GM19035 (cell line): Measurements from ENCODE around the gene PITX1.

Experiments
- ATAC-seq: cut with Tn5 transposase; IDR thresholded peaks from one replicate; pipeline ENCODE4 v1.9.1; 2021; ENCODE audit not compliant: unreplicated experiment

The PITX1 gene

GRCh38 chr5:135062216-135063055, 28.4 kb upstream of the PITX1 start:
- ATAC-seq = no peak

- ATAC-seq = no peak
These were observed 27.0 kb upstream of the PITX1 start for GRCh38 chr5:135061001-135061400.

- ATAC-seq = no peak
These were observed 26.0 kb upstream of the PITX1 start for GRCh38 chr5:135060021-135060420.

GRCh38 chr5:135059000-135059923, 25.2 kb upstream of the PITX1 start:
- no peak for ATAC-seq

- no peak for ATAC-seq
These were observed 24.3 kb upstream of the PITX1 start for GRCh38 chr5:135058331-135058732.

GRCh38 chr5:135057233-135057632, 23.2 kb upstream of the PITX1 start:
- no peak for ATAC-seq

GRCh38 chr5:135056316-135057030, 22.4 kb upstream of the PITX1 start:
- no peak for ATAC-seq

- no peak for ATAC-seq
These were observed 21.4 kb upstream of the PITX1 start for GRCh38 chr5:135055396-135055795.

GRCh38 chr5:135054546-135054945, 20.5 kb upstream of the PITX1 start:
- ATAC-seq = no peak

- ATAC-seq = no peak
These were observed 20.0 kb upstream of the PITX1 start for GRCh38 chr5:135053989-135054388.

GRCh38 chr5:135053278-135053677, 19.2 kb upstream of the PITX1 start:
- peak; percentile 97 for ATAC-seq

GRCh38 chr5:135052511-135053145, 18.6 kb upstream of the PITX1 start:
- ATAC-seq = no peak

GRCh38 chr5:135051872-135052271, 17.8 kb upstream of the PITX1 start:
- ATAC-seq = no peak

- ATAC-seq = no peak
These were observed 17.4 kb upstream of the PITX1 start for GRCh38 chr5:135051399-135051798.

- no peak for ATAC-seq
These were observed 16.3 kb upstream of the PITX1 start for GRCh38 chr5:135050244-135050767.

- ATAC-seq = no peak
These were observed 14.9 kb upstream of the PITX1 start for GRCh38 chr5:135048930-135049329.

- ATAC-seq = no peak
These were observed 14.3 kb upstream of the PITX1 start for GRCh38 chr5:135048286-135048685.

- no peak for ATAC-seq
These were observed 13.3 kb upstream of the PITX1 start for GRCh38 chr5:135047347-135047695.

GRCh38 chr5:135046661-135047346, 12.8 kb upstream of the PITX1 start:
- ATAC-seq = no peak

GRCh38 chr5:135045488-135045887, 11.5 kb upstream of the PITX1 start:
- ATAC-seq = no peak
